ENCODE data around the gene JAKMIP1. TPM values are rescaled to one million over a fixed set of nuclear protein-coding genes. Genes with fewer than 3 reads are reported as not detected.

The JAKMIP1 gene
- total RNA-seq, 1 experiment from 2014 or later, result not detected

- TF ChIP-seq RAD21 (IDR thresholded peaks at IDR 0.05; ENCODE audit: low read depth) (no peak), ZFX (IDR thresholded peaks at IDR 0.05) (no peak), FOSL1 (IDR thresholded peaks at IDR 0.05; ENCODE audit: low read depth) (no peak), CTCF (IDR thresholded peaks at IDR 0.05 in 2 of 3, conservative IDR thresholded peaks at IDR 0.05 in 1 of 3; ENCODE audit: borderline replicate concordance in 1 of 3, insufficient read depth in 1 of 3, low read depth in 2 of 3, low read length in 2 of 3) (no peak), YY1 (IDR thresholded peaks at IDR 0.05; ENCODE audit: extremely low read depth, insufficient replicate concordance, low read depth, low read length) (no peak), ELF1 (IDR thresholded peaks at IDR 0.05; ENCODE audit: borderline replicate concordance, low read depth) (no peak), SIN3A (IDR thresholded peaks at IDR 0.05; ENCODE audit: low read depth) (no peak), CBX3 (IDR thresholded peaks at IDR 0.05; ENCODE audit: low read depth) (no peak), EZH2 (IDR thresholded peaks at IDR 0.05) (no peak), SRF (IDR thresholded peaks at IDR 0.05; ENCODE audit: low read depth) (no peak), MAX (IDR thresholded peaks at IDR 0.05) (no peak), SP1 (IDR thresholded peaks at IDR 0.05; ENCODE audit: low read depth) (no peak)
- RAD21 ChIA-PET (ENCODE audit: low non-redundant PET in 1 of 2, low total read pairs in 2 of 2, uncharacterized antibody in 2 of 2, unreplicated experiment in 2 of 2), result no interaction called here
These were observed 146.0 kb downstream of the JAKMIP1 start for GRCh38 chr4:6054162-6054922.

More at GRCh38 chr4:6054162-6054922, 146.0 kb downstream of the JAKMIP1 start:
- ATAC-seq, result no peak
- Histone ChIP-seq H3K9ac (ENCODE audit: low read length) (no peak overlapping the region), H3K27me3 (ENCODE audit: insufficient read depth, low read length) (peaks cover 13% of the 10 kb centered on the region; the same call in 1 of the 2 replicates), H4K20me1 (ENCODE audit: insufficient read depth) (no peaks in the 10 kb centered on the region), H3K79me2 (ENCODE audit: insufficient read depth, low read length) (no peaks in the 10 kb centered on the region), H3K36me3 (ENCODE audit: control insufficient read depth in 1 of 2, insufficient read depth in 2 of 2, low read length in 2 of 2) (no peaks in the 10 kb centered on the region), H2AFZ (ENCODE audit: low read depth, low read length, poor library complexity, severe bottlenecking) (no peak overlapping the region), H3K4me2 (ENCODE audit: low read length) (no peak overlapping the region), H3K4me1 (ENCODE audit: control insufficient read depth in 1 of 2, insufficient read depth in 2 of 2, low read length in 2 of 2) (peaks cover 0 to 5% of the 10 kb centered on the region in 2 experiments; a peak in 2 of 4 replicates), H3K4me3 (replicated peaks in 1 of 2; ENCODE audit: low read depth in 1 of 2, low read length in 2 of 2) (no peak overlapping the region), H3K9me3 (ENCODE audit: control insufficient read depth in 1 of 2, insufficient read depth in 1 of 2, low read depth in 1 of 2, low read length in 2 of 2) (peaks cover 14 to 22% of the 10 kb centered on the region in 2 experiments; a peak in 2 of 4 replicates), H3K9me2 (ENCODE audit: insufficient read depth) (no peaks in the 10 kb centered on the region), H3K27ac (ENCODE audit: low read depth, low read length) (no peak overlapping the region)
- intact Hi-C loops (cut with micrococcal nuclease), result no loop called here
- no TSS peak for BruUV-seq (replicated peaks)
- POLR2A ChIA-PET, result no interaction called here
- CTCF ChIA-PET, result interaction anchor here (1.0 kb wide), 1 partner anchor 56 kb away, joined by 4 read pairs; no protein-coding TSS in a partner anchor
- no peak for DNase-seq (ENCODE audit: low read depth, low spot score)
